Stimulated activated CD4-positive, alpha-beta T cell treated with anti-CD3 and anti-CD28 coated beads, Interleukin-12 subunit alpha, Interleukin-12 subunit beta, amount 100 ng/mL, for 48 hours (primary cell): ENCODE data around the gene TMEM132A.

Experiments
- DNase-seq, 3 donors: peaks; one replicate each; pipeline ENCODE4 v3.0.0-alpha.2; 2020; ENCODE audit warnings: low read depth in 2 of 3, low spot score in 1 of 3

The TMEM132A gene, protein sequence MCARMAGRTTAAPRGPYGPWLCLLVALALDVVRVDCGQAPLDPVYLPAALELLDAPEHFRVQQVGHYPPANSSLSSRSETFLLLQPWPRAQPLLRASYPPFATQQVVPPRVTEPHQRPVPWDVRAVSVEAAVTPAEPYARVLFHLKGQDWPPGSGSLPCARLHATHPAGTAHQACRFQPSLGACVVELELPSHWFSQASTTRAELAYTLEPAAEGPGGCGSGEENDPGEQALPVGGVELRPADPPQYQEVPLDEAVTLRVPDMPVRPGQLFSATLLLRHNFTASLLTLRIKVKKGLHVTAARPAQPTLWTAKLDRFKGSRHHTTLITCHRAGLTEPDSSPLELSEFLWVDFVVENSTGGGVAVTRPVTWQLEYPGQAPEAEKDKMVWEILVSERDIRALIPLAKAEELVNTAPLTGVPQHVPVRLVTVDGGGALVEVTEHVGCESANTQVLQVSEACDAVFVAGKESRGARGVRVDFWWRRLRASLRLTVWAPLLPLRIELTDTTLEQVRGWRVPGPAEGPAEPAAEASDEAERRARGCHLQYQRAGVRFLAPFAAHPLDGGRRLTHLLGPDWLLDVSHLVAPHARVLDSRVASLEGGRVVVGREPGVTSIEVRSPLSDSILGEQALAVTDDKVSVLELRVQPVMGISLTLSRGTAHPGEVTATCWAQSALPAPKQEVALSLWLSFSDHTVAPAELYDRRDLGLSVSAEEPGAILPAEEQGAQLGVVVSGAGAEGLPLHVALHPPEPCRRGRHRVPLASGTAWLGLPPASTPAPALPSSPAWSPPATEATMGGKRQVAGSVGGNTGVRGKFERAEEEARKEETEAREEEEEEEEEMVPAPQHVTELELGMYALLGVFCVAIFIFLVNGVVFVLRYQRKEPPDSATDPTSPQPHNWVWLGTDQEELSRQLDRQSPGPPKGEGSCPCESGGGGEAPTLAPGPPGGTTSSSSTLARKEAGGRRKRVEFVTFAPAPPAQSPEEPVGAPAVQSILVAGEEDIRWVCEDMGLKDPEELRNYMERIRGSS

DNA sequence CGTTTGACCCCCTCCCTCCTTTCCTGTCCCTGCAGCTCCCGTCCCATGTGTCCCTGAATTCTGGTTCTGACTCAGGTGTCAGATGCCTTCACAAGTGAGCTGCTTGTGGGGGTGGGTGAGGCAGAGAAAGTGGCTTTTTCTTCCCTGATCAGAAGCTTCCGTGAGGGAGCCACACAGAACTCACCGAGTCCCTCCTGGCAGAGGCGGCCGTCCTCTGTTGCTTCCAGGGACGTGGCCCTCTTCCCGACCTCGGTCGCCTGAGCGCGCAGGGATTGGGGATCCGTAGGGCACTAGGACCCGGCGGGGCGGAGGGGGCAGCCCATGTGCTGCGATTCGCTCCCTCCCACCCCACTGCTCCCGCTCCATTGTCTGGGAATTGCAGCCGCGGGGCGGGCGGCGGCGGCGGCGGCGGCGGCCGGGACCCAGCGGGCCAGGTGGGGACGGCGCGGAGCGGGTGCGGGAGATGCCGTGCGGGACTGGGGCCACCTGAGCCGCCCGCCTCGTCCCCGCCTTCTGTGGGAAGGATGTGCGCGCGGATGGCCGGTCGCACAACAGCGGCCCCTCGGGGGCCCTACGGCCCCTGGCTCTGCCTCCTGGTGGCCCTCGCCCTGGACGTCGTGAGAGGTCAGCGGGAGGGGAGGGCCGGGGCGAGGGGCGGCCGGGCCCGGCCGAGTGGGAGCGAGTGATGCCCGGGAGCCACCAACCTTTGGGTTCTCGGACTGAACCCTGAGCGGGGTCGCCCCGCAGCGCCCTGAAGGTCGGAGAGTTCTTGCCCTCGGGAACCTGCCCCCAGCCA, at the start of gene TMEM132A:
TSS of gene TMEM132A (plus strand) at position 351 of the 796 bp plus-strand sequence. CDS start at position 525, 174 bp downstream.
- DNase-seq = no peak

DNA sequence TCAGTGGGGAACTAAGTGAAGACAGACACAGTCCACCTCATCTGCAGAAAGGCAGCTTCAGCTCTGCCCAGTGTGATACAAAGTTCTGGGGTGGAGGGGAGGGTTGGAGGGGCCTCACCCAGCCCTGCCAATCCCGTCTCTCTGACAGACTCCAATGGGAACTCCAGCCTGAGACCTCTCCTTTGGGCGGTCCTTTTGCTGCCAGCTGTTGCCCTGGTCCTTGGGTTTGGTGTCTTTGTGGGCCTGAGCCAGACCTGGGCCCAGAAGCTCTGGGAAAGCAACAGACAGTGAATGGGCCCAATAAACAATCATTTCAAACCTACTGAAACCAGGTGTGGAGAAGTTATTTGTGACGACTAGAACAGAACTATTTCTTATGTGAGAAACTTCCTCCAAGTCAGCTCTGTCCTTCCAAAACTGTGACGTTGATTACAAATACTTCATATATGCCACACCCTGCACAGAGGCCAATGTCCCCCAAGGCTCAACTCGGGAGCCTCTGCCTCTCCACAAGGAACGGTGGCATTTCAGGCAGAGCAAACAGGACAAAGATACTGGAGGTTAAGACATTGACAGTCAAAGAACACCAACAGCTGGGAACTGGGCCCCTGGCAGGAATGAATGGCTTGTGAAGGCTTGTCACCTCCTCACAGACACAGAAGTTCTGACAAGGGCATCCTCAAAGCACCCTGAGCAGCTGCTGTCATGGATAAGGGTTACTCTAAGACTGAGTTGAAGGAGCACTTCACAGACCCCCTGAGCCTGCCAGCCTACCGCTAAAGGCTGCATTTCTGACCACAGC, 48.7 kb upstream of the TMEM132A start:
- DNase-seq = no peak

DNA sequence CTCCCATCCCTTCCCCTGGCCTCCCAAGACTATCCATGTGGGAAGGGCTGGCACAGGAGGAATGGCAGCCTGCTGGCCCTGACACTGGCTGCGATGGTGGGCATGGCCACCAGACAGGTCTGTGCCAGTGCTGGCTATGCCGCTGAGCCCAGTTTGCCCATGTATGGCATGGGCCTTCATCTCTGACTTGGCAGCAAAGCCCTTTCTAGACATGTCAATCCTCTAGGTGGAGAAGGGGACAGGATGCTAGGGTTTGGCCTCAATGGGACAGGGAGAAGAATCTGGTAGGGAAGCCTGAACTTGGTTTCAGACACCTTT, 48.1 kb upstream of the TMEM132A start:
- DNase-seq = no peak

DNA sequence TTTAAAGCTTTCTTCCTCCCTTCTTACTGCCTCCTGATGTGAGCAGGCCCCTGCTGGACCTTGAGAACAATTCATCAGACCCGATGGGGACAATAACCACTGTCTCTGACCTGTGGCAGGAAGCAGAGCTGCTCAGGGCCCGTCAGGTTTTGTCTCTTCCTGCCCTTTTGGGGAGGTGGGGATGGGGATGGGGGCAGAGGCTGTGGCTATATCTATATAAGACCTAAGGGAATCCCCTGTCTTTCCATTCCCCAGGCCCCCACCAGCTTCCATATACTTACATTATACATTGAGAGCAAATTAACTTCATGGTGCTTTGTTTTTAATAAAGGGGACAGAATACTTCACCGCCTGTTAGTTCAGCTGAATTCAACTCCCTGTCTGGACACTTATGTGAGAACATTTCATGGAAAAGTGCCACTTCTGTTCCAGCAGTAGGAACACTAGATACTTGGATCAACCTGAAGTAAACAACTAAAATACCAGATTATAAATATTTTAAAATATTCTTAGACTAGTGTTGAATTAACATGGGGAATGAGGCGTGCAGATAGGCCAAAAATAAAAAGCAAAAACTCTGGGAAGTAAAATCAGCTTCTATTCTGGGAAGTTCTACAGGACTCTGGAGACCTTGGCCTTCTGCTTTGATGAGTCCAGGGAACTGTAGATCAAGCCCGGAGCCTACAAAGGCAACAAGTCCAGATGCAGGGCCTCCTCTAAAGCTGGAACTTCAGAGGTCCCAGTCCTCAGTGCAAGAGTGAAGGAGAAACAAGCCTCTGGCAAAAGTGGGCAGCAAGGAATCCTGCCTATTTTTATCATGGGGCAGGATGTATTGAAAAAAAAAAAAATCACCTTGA, 45.8 kb upstream of the TMEM132A start:
- DNase-seq = no peak

DNA sequence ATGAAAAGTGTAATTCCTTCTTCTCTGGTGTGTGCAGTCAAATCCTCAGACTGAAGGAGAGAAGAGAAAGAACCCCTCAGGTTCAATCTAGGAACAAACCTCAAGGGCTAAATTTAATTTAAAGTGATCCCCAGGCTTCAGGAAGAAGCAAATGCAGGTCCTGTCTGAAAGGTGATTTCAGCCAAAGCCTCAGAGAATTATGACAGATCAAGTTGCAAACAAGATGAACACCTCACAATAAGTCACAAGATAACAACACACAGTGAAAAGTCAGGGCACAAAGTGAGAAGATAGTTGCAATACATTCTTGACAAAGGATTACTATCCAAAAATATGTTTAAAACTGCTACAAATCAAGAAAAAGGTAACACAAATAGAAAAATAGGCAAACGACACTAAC, 45.2 kb upstream of the TMEM132A start:
- DNase-seq = no peak

DNA sequence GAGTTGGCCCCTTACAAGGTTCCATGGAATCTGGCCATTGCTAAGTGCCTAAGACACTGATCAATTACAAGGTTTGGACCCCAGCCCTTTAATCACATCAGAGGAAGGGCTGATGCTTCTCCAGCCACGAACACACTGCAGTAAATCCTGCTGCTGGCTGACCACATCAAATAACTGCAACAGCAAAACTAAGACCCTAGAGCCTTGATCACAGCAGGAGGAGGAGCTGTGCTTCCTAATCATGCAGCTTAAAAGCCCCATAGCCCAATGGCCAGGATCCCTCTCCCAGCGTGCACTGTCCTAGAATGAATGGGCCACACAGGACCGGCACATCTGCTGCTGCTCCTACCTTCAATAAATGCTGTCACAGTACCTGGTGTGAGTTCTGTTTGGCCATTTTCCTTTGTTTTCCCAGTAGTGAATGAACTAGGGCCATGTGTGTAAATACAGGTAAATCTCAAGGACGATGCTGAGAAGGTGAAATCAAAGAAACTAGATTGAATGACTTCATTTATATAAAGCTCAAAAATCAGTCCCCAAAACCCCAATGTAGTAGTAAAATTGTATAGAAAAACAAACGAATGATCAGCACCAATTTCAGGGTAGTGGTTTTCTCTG, 44.2 kb upstream of the TMEM132A start:
- DNase-seq = no peak

DNA sequence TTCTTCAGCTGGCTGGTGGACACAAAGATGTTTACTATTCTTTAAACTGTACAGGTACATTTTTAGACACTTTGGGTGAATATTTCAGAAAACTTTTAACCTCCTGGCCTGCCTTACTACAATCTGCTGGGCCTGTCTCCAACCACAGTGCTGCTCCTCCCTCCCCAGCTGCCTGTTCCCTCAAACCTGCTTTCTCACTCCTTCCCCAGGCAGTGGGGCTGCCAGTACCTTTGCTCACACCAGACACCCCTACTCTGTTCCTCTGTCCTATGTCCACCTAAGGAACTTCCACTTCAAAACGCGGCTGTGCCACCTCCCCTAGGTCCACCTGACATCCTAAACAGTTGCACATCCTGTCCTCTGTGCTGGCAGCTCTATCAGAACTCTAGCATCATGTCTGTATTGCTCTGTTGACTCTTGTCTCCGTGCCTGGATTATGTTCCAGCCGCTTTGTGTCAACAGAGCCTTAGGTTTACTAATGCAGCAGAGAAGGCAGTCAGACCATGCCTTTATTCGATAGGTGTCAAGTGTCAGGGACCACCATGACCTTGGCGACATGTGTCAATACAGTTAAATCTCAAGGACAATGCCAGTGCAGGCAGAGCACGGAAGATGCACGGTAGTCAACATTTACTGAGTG, 43.5 kb upstream of the TMEM132A start:
- DNase-seq = no peak

DNA sequence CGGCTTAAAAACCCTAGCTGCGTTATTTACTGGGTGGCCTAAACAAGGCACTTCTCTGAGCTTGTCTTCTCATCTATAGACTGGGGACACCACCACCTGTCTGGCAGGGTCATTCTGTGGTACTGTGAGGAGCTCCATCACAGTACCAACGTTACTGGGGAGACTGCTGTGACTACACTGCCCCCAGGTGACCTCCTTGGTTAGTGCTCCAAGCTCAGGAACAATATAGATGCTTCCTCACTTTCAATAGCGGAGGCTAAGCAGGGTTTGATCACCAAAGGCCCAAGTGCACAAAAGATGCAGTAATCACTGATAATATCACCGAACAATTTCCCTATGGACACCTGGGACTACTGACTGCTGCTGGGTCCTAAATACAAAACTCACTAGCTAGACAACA, 36.7 kb upstream of the TMEM132A start:
- no peak for DNase-seq

DNA sequence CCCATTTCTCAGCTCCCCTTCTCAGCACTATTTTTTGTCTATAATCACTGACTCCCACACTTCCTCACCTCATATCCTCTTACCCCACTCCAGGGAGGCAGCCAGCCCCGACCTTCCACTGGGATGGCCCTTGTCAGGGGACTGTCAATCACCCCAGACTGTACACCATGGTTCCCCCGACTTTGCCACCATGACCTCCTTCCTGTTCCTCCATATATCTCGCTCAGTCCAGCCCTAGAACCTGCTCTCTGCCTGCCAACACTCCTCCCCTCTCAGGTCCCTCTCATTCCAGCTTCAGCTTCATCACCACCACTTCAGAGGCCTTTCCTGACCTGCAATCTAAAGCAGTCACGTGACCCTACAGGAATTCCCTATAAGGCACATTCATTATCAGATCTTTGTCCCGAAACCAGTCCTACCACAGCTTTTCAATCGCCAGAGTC, 34.4 kb upstream of the TMEM132A start:
- no peak for DNase-seq

DNA sequence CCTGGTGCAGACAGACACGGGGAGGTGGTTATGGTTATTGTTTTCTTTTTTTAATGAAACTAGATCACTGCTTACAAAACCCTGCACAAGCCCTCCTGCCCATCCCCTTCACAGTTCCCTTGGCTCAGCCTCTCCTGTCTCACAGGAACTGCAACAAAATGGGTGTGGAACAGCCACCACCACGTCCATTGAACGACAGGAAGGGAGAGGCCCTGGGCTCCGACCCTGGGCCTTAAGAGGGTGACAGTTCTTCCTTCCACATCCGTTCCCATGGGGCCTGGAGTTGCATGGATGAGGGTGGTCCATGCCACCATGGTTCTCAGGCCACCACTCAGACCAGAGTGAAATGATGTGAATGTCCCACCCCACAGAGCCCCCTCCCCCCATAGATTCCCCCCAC, 33.6 kb upstream of the TMEM132A start:
- DNase-seq = no peak

DNA sequence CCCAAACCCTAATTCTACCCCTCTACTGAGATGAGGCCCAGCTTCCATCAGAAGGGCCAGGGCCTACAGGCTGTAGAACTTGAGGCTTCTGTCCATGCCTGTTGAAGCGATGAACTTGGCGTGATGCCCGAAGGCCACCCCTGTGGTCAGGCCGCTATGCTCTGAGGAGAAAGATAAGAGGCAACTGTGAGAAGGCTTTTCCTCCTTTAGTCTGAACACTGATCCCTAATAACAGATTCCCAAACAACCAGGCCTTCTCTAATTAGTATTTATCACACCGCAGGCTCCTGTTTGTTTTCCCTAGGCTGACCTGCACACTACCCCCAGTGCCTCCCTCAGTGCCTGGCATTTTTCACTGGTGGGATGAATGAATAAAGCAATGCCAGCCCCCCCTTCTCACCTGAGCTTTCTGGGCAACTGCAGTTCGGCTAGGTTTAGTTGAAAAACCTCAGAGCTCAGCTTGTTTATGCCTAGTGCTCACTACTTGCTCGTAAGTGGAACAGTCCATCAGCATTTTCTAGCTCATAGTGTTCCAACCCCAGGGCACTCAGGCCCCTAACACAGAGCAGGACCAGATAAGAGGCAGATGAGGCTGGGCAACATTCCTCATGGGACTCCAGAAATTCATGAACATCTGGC, 33.0 kb upstream of the TMEM132A start:
- no peak for DNase-seq

DNA sequence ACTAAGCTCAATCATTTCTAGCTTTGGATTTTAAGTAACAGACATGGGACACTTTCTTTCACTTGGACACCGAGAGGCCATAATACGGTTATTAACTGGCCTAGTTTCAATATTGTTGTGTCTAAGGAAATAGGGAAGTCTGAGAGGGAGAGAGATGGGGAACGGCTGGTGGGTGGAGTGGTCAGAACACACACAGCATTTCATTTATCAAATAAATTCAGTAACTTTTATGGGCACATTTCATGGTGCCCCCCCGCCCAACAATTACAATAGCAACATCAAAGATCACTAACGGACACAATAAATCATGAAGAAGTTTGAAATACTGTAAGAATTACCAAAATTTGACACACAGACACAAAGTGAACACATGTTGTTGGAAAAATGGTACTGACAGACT, 28.6 kb upstream of the TMEM132A start:
- no peak for DNase-seq

DNA sequence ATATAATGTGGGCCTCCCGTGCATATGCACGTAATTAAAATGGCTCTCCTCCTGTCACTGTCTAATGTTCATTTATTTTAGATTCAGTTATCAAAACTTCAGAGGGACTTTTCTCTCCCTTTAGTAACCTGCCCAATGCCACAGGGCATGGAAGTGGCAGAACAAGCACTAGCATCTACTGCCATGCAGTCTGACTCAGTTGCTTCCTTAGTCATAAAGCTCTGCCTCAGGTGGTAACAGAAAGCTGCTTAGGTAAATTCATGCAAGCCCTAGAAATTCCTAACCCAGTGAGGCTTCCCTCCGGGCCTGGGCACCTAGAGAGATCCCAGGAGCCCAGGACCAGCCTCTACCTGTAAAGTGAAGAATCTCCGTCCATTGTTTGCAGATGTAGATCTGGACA, 26.8 kb upstream of the TMEM132A start:
- DNase-seq = no peak

DNA sequence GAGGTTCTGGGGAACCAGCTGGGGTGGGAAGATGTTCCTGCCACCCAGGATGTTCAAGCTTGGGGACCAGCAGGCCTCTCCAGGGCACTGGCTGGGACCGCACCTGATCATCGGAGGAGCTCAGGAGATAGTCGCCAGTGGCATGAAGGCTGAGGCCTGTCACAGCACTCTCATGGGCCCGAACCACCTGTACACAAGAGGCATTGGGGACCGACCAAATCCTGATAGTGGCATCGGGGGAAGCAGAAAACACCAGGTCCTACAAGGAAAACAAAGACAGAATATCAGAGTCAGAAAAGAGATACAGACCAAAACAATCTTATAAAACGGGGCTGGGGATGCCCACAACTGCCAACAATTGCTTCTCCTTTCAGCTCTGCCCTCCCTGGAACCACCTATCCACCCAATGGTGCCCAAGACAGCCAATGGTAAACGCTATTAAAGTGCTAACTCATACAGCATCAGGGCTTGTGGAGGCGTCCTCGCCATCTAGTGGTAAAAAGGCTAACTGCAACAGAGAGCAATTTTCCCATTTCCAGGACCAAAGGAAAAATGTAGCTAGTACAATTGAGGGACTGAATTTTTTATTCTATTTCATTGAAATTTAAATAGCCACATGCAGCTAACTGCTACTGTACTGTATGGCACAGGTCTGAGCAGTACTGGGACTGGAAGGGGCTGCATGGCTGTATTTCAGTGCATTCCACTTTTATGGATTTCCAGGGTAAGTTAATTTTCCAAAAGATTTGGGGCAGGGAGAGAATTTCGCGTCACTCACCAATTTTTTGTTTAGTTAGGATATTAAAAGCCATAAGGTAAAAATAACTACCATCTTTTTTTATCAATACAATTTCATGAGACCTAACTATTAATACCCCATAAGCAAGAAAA, 25.0 kb upstream of the TMEM132A start:
- DNase-seq = no peak

DNA sequence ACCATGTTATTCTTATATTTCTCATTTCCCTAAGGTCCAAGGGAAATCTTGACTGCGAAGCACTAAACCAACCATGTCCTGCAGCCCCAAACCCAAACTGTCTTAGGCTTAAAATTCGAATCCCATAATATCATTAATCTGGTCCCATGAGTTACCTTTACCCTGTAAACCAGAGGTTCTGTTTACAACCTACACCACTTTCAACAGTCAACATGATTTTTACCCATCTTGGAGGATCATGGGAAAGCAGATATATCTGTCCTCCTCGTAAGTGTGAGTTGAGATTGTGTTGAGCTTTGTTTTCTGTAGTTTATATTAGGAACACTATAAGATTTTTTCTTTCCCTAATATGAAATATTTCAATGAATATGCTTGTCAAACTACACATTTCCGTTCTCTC, 24.3 kb upstream of the TMEM132A start:
- no peak for DNase-seq

DNA sequence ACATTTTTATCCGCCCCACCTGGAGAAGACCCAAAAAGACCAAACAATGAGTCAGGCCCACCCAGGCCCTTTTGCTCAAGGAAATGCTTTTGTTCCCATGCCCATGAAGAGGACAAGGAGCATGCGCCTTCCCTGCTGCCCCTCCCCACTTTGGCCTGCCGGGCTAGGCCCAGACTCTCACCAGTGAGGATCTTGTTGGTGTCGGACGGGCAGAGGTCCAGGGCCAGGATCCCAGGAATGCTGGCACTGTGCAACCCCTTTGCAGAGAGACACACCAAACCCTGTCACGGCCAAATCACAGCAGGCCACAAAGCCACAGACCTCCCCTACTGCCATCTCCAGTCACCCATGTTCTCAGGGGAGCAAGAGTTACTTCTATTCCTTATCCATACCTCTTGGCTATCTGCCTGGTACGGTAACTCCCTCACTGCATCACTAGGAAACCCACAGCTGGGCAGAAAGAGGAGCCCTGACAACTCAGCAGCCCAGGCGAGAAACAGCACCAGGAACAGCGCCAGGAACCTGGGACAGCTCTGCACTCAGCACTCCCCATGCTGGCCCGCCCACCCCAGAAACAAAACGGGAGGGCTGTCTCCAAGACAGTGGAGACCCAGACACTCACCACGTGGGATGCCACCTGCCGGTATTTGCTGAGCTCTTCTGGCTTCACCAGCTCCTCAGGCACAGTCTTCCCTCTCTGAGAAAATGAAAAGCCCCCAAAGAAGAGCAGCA, 23.4 kb upstream of the TMEM132A start:
- no peak for DNase-seq
